Measurements from ENCODE around the gene EMILIN1.
A peak's percentile ranks its signal among the peaks of the same experiment; 100 is the strongest.

EMILIN1 gene

GRCh38 chr2:27081984-27082772 is 3.8 kb downstream of the EMILIN1 start:
- no peak for DNase-seq

GRCh38 chr2:27082773-27083409 is 4.5 kb downstream of the EMILIN1 start:
- DNase-seq: no peak

- DNase-seq: no peak
Observed at GRCh38 chr2:27083410-27084296, 5.2 kb downstream of the EMILIN1 start.

- no peak for DNase-seq
Observed at GRCh38 chr2:27084297-27085061, 6.1 kb downstream of the EMILIN1 start.

- no peak for DNase-seq
Observed at GRCh38 chr2:27085062-27085672, 6.8 kb downstream of the EMILIN1 start.

GRCh38 chr2:27085673-27086089 is 7.3 kb downstream of the EMILIN1 start:
- DNase-seq: peak; percentile 27

GRCh38 chr2:27086090-27086723 is 7.8 kb downstream of the EMILIN1 start:
- DNase-seq: peak; percentile 98

GRCh38 chr2:27086724-27087593 is 8.5 kb downstream of the EMILIN1 start, which contains the start of gene KHK:
TSS of gene KHK (plus strand) at chr2:27086772. CDS start at chr2:27087260, 488 bp downstream.
- DNase-seq: no peak

GRCh38 chr2:27087823-27088410 is 9.5 kb downstream of the EMILIN1 start:
- DNase-seq: no peak

GRCh38 chr2:27088634-27089033 is 10.2 kb downstream of the EMILIN1 start:
- DNase-seq: no peak

- no peak for DNase-seq
Observed at GRCh38 chr2:27089111-27089954, 10.9 kb downstream of the EMILIN1 start.

GRCh38 chr2:27091746-27092695 is 13.6 kb downstream of the EMILIN1 start:
- DNase-seq: no peak

- DNase-seq: no peak
Observed at GRCh38 chr2:27092696-27093429, 14.4 kb downstream of the EMILIN1 start.

- DNase-seq: no peak
Observed at GRCh38 chr2:27093430-27094352, 15.3 kb downstream of the EMILIN1 start.

- no peak for DNase-seq
Observed at GRCh38 chr2:27094353-27094984, 16.1 kb downstream of the EMILIN1 start.

GRCh38 chr2:27095427-27095744 is 17.0 kb downstream of the EMILIN1 start:
- no peak for DNase-seq

Measured in activated effector memory CD4-positive, alpha-beta T cell treated with Interleukin-2 at 50 U/mL for 16 hours (primary cell).